WTC11 (cell line): ENCODE measurements around the gene KPTN. TPM values are rescaled to one million over a fixed set of nuclear protein-coding genes. Genes with fewer than 3 reads are reported as not detected.

Source experiments
- ATAC-seq: fragments of 200-7000 bp; cut with Tn5 transposase; 2 replicates; pipeline ENCODE4 v1.10.0; 2021; ENCODE audit warnings: mild to moderate bottlenecking, moderate library complexity
- CTCF ChIA-PET: fragments of 300-600 bp; sonication (Branson Sonifier 250); formaldehyde crosslinking; loops from one replicate; lab custom pipeline; 2021; ENCODE audit warnings: antibody characterized with exemption; lab: Charles Lee
- POLR2A ChIA-PET: fragments of 350-600 bp; sonication (Branson Sonifier 250); formaldehyde crosslinking; loops from one replicate; lab custom pipeline; 2021; ENCODE audit warnings: antibody characterized with exemption; lab: Charles Lee
- DNase-seq: peaks from one replicate; pipeline ENCODE4 v3.0.0; 2021; ENCODE audit warnings: low spot score
- H3K27ac Mint-ChIP-seq: 2 replicates; pipeline ENCODE4 v1.8.0; 2021; ENCODE audit warnings: mixed read lengths
- H3K27me3 Mint-ChIP-seq: 2 replicates; pipeline ENCODE4 v1.8.0; 2021; ENCODE audit warnings: low read depth, mild to moderate bottlenecking, moderate library complexity, mixed read lengths
- H3K36me3 Mint-ChIP-seq: 2 replicates; pipeline ENCODE4 v1.8.0; 2021; ENCODE audit warnings: mixed read lengths
- H3K4me1 Mint-ChIP-seq: 2 replicates; pipeline ENCODE4 v1.8.0; 2022; ENCODE audit warnings: mixed read lengths
- H3K4me3 Mint-ChIP-seq: 2 replicates; pipeline ENCODE4 v1.8.0; 2021; ENCODE audit warnings: mild to moderate bottlenecking, moderate library complexity, mixed read lengths
- H3K9me3 Mint-ChIP-seq: 2 replicates; pipeline ENCODE4 v1.8.0; 2021; ENCODE audit warnings: mixed read lengths
- ESRRA ChIP-seq: sonication (generic); formaldehyde crosslinking; IDR thresholded peaks from 2 replicates; pipeline ENCODE4 v1.8.1; 2022; ENCODE audit warnings: mild to moderate bottlenecking, missing genetic modification reagents, borderline replicate concordance
- FOXK1 ChIP-seq: sonication (generic); formaldehyde crosslinking; IDR thresholded peaks from 2 replicates; pipeline ENCODE4 v1.8.0; 2022; ENCODE audit warnings: mild to moderate bottlenecking, moderate library complexity, missing genetic modification reagents
- NFATC4 ChIP-seq: fragments of 250-450 bp; sonication (Bioruptor Pico); IDR thresholded peaks from 2 replicates; pipeline ENCODE4 v1.9.0; 2021; ENCODE audit warnings: mild to moderate bottlenecking
- OVOL2 ChIP-seq: fragments of 250-450 bp; sonication (Bioruptor Pico); IDR thresholded peaks from 2 replicates; pipeline ENCODE4 v1.9.0; 2021; ENCODE audit warnings: mild to moderate bottlenecking, borderline replicate concordance
- TP53 ChIP-seq: sonication (generic); formaldehyde crosslinking; IDR thresholded peaks from 2 replicates; pipeline ENCODE4 v1.8.1; 2023; ENCODE audit warnings: mild to moderate bottlenecking, missing genetic modification reagents
- ZNF317 ChIP-seq: sonication (generic); formaldehyde crosslinking; IDR thresholded peaks from 2 replicates; pipeline ENCODE4 v1.8.1; 2023; ENCODE audit warnings: low read depth, mild to moderate bottlenecking, moderate library complexity, missing genetic modification reagents, borderline replicate concordance
- total RNA-seq: library from RNA; stranded (reverse); gene quantifications from 3 replicates; pipeline ENCODE4 v1.2.3, GENCODE V29; 2021
- TF ChIP-seq, protein P1 (sequence below): sonication (generic); formaldehyde crosslinking; IDR thresholded peaks from 2 replicates; pipeline ENCODE4 v1.8.0; 2022; ENCODE audit warnings: mild to moderate bottlenecking, missing genetic modification reagents
- TF ChIP-seq, protein P2 (sequence below): sonication (generic); formaldehyde crosslinking; IDR thresholded peaks from 2 replicates; pipeline ENCODE4 v1.8.1; 2022; ENCODE audit warnings: low read depth, missing genetic modification reagents, borderline replicate concordance
- TF ChIP-seq, protein P3 (sequence below): sonication (generic); formaldehyde crosslinking; IDR thresholded peaks from 2 replicates; pipeline ENCODE4 v1.8.1; 2022; ENCODE audit warnings: mild to moderate bottlenecking, moderate library complexity, missing genetic modification reagents
- TF ChIP-seq, protein P4 (sequence below): fragments of 250-450 bp; sonication (Bioruptor Pico); IDR thresholded peaks from 2 replicates; pipeline ENCODE4 v1.9.0; 2021; ENCODE audit warnings: mild to moderate bottlenecking, borderline replicate concordance
- TF ChIP-seq, protein P5 (sequence below): sonication (generic); formaldehyde crosslinking; IDR thresholded peaks from 2 replicates; pipeline ENCODE4 v1.8.1; 2023; ENCODE audit warnings: mild to moderate bottlenecking, moderate library complexity, missing genetic modification reagents
- TF ChIP-seq, protein P6 (sequence below): sonication (generic); formaldehyde crosslinking; IDR thresholded peaks from 2 replicates; pipeline ENCODE4 v1.8.1; 2023; ENCODE audit warnings: mild to moderate bottlenecking, missing genetic modification reagents, moderate library complexity
- TF ChIP-seq, protein P7 (sequence below): sonication (generic); formaldehyde crosslinking; IDR thresholded peaks from 2 replicates; pipeline ENCODE4 v1.8.0; 2022; ENCODE audit warnings: missing genetic modification reagents
- TF ChIP-seq, protein P8 (sequence below): fragments of 250-450 bp; sonication (Bioruptor Pico); IDR thresholded peaks from 2 replicates; pipeline ENCODE4 v1.9.0; 2021; ENCODE audit warnings: mild to moderate bottlenecking

KPTN gene
- total RNA-seq, 1 experiment from 2014 or later, result 24.5 TPM

DNA sequence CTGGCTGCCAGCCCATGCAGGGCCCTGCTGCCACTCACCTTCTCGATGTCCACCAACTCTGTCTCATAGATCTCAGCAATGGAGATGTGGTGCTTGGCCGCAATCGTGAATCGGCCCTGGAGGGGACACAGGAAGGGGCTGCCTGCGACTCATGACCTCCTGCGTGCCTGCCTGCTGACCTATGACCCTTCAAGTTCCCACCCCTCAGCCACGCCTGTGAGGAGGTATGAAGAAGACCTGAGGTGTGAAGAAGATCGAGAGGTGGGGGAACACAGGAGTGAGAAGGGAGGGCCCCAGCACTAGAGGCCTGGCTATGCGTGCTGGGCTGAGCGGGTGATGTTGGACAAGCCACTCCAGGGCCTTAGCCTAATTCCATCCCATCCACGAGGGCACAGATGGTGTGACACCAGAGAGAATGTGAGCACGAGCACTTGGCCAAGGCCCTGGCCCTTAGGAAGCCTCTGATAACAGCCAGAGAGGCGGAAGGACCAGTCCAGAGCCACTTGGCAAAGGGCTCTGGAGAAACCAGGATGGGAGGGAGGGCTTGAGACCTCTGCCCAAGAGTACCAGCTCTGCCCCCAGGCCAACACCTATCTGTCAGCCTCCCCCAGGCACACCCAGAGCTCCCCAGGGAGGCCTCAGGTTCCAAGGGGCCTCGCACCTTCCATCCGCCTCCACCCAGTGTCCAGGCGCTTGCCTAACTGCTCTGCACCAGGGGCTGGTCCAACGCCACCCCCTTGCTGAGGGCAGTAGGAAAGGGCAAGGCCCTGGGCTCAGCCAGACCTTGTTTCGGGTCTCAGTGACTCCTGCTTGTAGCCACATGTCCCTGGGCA, 9.6 kb upstream of the KPTN start (continued):
- TF ChIP-seq, protein P1, sequence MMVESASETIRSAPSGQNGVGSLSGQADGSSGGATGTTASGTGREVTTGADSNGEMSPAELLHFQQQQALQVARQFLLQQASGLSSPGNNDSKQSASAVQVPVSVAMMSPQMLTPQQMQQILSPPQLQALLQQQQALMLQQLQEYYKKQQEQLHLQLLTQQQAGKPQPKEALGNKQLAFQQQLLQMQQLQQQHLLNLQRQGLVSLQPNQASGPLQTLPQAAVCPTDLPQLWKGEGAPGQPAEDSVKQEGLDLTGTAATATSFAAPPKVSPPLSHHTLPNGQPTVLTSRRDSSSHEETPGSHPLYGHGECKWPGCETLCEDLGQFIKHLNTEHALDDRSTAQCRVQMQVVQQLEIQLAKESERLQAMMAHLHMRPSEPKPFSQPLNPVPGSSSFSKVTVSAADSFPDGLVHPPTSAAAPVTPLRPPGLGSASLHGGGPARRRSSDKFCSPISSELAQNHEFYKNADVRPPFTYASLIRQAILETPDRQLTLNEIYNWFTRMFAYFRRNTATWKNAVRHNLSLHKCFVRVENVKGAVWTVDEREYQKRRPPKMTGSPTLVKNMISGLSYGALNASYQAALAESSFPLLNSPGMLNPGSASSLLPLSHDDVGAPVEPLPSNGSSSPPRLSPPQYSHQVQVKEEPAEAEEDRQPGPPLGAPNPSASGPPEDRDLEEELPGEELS (CRISPR knock-in tag), result no peak
- TF ChIP-seq, protein P2, sequence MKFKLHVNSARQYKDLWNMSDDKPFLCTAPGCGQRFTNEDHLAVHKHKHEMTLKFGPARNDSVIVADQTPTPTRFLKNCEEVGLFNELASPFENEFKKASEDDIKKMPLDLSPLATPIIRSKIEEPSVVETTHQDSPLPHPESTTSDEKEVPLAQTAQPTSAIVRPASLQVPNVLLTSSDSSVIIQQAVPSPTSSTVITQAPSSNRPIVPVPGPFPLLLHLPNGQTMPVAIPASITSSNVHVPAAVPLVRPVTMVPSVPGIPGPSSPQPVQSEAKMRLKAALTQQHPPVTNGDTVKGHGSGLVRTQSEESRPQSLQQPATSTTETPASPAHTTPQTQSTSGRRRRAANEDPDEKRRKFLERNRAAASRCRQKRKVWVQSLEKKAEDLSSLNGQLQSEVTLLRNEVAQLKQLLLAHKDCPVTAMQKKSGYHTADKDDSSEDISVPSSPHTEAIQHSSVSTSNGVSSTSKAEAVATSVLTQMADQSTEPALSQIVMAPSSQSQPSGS (CRISPR knock-in tag), result no peak
- TF ChIP-seq TP53 (CRISPR knock-in tag), result no peak

DNA sequence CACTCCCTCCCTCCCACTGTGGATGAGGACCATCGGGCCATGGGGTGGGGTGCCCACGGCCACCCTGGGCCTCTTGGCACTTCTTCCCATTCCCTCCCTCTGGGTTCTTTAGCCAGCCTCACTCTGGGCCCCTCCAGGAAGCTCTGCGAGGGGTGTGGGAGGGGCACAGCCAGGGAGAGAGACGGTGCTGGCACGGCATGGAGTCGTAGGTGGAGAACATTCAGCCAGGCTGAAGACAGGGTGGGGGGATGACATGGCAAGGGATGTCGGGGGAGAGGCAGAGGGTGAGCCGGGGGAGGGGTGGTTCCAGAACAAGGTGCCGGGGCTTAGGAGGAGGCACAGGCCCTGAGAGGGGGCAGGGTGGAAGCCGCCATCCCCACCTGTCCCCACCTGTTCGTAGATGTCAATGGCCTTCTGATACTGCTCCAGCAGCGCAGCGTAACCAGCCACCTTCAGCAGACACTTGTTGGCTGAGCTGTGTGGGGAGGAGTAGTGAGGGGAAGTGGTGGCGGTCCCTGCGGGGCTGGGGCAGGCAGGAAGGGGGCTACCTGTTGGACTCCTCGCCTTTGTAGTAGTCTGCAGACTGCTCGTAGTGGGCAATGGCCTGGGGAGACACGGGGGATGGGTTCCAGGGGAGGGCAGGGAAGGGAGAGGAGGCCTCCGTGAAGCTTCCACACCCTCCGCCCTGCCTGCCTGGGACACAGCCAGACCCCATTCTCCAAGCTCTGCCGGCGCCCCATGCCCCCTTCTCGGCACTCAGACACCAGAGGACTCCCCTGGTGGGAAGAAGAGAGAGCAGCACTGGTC, 8.8 kb upstream of the KPTN start:
- DNase-seq (no peak), ATAC-seq (peak; percentile 19; the same call in 1 of the 2 replicates)
- Mint-ChIP-seq H3K27me3 (no peaks in the 10 kb centered on the region), H3K27ac (peak overlapping the region; percentile 65; the same call in 1 of the 2 replicates), H3K9me3 (no peaks in the 10 kb centered on the region), H3K4me1 (peaks cover 5% of the 10 kb centered on the region; the same call in 1 of the 2 replicates), H3K36me3 (peaks cover 5% of the 10 kb centered on the region; the same call in 1 of the 2 replicates), H3K4me3 (no peak overlapping the region)
- CTCF ChIA-PET, result interaction anchor here (0.6 to 2.4 kb wide), 2 partner anchors 9 to 13 kb away, joined by 3 to 10 read pairs; partner anchors contain the start of gene KPTN
- POLR2A ChIA-PET, result no interaction called here
- TF ChIP-seq FOXK1 (CRISPR knock-in tag) (no peak), NFATC4 (CRISPR knock-in tag) (no peak), ZNF317 (CRISPR knock-in tag) (no peak), OVOL2 (no peak), ESRRA (CRISPR knock-in tag) (no peak)
- TF ChIP-seq, protein P3, sequence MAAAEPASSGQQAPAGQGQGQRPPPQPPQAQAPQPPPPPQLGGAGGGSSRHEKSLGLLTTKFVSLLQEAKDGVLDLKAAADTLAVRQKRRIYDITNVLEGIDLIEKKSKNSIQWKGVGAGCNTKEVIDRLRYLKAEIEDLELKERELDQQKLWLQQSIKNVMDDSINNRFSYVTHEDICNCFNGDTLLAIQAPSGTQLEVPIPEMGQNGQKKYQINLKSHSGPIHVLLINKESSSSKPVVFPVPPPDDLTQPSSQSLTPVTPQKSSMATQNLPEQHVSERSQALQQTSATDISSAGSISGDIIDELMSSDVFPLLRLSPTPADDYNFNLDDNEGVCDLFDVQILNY (CRISPR knock-in tag), result no peak
- TF ChIP-seq, protein P4, sequence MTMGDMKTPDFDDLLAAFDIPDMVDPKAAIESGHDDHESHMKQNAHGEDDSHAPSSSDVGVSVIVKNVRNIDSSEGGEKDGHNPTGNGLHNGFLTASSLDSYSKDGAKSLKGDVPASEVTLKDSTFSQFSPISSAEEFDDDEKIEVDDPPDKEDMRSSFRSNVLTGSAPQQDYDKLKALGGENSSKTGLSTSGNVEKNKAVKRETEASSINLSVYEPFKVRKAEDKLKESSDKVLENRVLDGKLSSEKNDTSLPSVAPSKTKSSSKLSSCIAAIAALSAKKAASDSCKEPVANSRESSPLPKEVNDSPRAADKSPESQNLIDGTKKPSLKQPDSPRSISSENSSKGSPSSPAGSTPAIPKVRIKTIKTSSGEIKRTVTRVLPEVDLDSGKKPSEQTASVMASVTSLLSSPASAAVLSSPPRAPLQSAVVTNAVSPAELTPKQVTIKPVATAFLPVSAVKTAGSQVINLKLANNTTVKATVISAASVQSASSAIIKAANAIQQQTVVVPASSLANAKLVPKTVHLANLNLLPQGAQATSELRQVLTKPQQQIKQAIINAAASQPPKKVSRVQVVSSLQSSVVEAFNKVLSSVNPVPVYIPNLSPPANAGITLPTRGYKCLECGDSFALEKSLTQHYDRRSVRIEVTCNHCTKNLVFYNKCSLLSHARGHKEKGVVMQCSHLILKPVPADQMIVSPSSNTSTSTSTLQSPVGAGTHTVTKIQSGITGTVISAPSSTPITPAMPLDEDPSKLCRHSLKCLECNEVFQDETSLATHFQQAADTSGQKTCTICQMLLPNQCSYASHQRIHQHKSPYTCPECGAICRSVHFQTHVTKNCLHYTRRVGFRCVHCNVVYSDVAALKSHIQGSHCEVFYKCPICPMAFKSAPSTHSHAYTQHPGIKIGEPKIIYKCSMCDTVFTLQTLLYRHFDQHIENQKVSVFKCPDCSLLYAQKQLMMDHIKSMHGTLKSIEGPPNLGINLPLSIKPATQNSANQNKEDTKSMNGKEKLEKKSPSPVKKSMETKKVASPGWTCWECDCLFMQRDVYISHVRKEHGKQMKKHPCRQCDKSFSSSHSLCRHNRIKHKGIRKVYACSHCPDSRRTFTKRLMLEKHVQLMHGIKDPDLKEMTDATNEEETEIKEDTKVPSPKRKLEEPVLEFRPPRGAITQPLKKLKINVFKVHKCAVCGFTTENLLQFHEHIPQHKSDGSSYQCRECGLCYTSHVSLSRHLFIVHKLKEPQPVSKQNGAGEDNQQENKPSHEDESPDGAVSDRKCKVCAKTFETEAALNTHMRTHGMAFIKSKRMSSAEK (CRISPR knock-in tag), result no peak
- TF ChIP-seq, protein P5, sequence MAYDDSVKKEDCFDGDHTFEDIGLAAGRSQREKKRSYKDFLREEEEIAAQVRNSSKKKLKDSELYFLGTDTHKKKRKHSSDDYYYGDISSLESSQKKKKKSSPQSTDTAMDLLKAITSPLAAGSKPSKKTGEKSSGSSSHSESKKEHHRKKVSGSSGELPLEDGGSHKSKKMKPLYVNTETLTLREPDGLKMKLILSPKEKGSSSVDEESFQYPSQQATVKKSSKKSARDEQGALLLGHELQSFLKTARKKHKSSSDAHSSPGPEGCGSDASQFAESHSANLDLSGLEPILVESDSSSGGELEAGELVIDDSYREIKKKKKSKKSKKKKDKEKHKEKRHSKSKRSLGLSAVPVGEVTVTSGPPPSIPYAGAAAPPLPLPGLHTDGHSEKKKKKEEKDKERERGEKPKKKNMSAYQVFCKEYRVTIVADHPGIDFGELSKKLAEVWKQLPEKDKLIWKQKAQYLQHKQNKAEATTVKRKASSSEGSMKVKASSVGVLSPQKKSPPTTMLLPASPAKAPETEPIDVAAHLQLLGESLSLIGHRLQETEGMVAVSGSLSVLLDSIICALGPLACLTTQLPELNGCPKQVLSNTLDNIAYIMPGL (CRISPR knock-in tag), result no peak
- TF ChIP-seq, protein P6, sequence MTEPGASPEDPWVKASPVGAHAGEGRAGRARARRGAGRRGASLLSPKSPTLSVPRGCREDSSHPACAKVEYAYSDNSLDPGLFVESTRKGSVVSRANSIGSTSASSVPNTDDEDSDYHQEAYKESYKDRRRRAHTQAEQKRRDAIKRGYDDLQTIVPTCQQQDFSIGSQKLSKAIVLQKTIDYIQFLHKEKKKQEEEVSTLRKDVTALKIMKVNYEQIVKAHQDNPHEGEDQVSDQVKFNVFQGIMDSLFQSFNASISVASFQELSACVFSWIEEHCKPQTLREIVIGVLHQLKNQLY (CRISPR knock-in tag), result no peak
- TF ChIP-seq, protein P7, sequence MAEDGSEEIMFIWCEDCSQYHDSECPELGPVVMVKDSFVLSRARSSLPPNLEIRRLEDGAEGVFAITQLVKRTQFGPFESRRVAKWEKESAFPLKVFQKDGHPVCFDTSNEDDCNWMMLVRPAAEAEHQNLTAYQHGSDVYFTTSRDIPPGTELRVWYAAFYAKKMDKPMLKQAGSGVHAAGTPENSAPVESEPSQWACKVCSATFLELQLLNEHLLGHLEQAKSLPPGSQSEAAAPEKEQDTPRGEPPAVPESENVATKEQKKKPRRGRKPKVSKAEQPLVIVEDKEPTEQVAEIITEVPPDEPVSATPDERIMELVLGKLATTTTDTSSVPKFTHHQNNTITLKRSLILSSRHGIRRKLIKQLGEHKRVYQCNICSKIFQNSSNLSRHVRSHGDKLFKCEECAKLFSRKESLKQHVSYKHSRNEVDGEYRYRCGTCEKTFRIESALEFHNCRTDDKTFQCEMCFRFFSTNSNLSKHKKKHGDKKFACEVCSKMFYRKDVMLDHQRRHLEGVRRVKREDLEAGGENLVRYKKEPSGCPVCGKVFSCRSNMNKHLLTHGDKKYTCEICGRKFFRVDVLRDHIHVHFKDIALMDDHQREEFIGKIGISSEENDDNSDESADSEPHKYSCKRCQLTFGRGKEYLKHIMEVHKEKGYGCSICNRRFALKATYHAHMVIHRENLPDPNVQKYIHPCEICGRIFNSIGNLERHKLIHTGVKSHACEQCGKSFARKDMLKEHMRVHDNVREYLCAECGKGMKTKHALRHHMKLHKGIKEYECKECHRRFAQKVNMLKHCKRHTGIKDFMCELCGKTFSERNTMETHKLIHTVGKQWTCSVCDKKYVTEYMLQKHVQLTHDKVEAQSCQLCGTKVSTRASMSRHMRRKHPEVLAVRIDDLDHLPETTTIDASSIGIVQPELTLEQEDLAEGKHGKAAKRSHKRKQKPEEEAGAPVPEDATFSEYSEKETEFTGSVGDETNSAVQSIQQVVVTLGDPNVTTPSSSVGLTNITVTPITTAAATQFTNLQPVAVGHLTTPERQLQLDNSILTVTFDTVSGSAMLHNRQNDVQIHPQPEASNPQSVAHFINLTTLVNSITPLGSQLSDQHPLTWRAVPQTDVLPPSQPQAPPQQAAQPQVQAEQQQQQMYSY, result no peak
- TF ChIP-seq, protein P8, sequence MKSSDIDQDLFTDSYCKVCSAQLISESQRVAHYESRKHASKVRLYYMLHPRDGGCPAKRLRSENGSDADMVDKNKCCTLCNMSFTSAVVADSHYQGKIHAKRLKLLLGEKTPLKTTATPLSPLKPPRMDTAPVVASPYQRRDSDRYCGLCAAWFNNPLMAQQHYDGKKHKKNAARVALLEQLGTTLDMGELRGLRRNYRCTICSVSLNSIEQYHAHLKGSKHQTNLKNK (CRISPR knock-in tag), result no peak
